ENCODE measurements around the gene SPP1.

Gene SPP1

GRCh38 chr4:87956501-87956900 lies 19.0 kb upstream of the SPP1 start:
- no peak for DNase-seq (ENCODE audit: low read depth)

- no peak for DNase-seq (ENCODE audit: low read depth)
These were observed 18.5 kb upstream of the SPP1 start for GRCh38 chr4:87957061-87957460.

- DNase-seq (ENCODE audit: low read depth): no peak
These were observed 13.5 kb upstream of the SPP1 start for GRCh38 chr4:87961993-87962392.

GRCh38 chr4:87962398-87963146 lies 12.9 kb upstream of the SPP1 start:
- no peak for DNase-seq (ENCODE audit: low read depth)

GRCh38 chr4:87965501-87965975 lies 10.0 kb upstream of the SPP1 start:
- DNase-seq (ENCODE audit: low read depth): no peak

- DNase-seq (ENCODE audit: low read depth): no peak
These were observed 9.4 kb upstream of the SPP1 start for GRCh38 chr4:87966095-87966496.

- DNase-seq (ENCODE audit: low read depth): no peak
These were observed 8.3 kb upstream of the SPP1 start for GRCh38 chr4:87967193-87967592.

GRCh38 chr4:87970121-87970520 lies 5.4 kb upstream of the SPP1 start:
- no peak for DNase-seq (ENCODE audit: low read depth)

GRCh38 chr4:87971866-87972265 lies 3.6 kb upstream of the SPP1 start:
- DNase-seq (ENCODE audit: low read depth): no peak

GRCh38 chr4:87973283-87974169 lies 2.0 kb upstream of the SPP1 start:
- DNase-seq (ENCODE audit: low read depth): no peak

GRCh38 chr4:87974856-87975462 lies 555 bp upstream of the SPP1 start:
- no peak for DNase-seq (ENCODE audit: low read depth)

- DNase-seq (ENCODE audit: low read depth): no peak
These were observed 2.2 kb downstream of the SPP1 start for GRCh38 chr4:87977521-87978278.

GRCh38 chr4:87978681-87979080 lies 3.2 kb downstream of the SPP1 start:
- DNase-seq (ENCODE audit: low read depth): no peak

GRCh38 chr4:87979810-87980209 lies 4.3 kb downstream of the SPP1 start:
- no peak for DNase-seq (ENCODE audit: low read depth)

GRCh38 chr4:87981486-87981885 lies 6.0 kb downstream of the SPP1 start:
- no peak for DNase-seq (ENCODE audit: low read depth)

- DNase-seq (ENCODE audit: low read depth): no peak
These were observed 6.5 kb downstream of the SPP1 start for GRCh38 chr4:87982036-87982435.

GRCh38 chr4:87982446-87983010 lies 7.0 kb downstream of the SPP1 start:
- no peak for DNase-seq (ENCODE audit: low read depth)

- no peak for DNase-seq (ENCODE audit: low read depth)
These were observed 8.5 kb downstream of the SPP1 start for GRCh38 chr4:87983996-87984395.

- no peak for DNase-seq (ENCODE audit: low read depth)
These were observed 9.8 kb downstream of the SPP1 start for GRCh38 chr4:87985097-87985886.

GRCh38 chr4:87985887-87986200 lies 10.3 kb downstream of the SPP1 start:
- DNase-seq (ENCODE audit: low read depth): no peak

GRCh38 chr4:87986508-87986907 lies 11.0 kb downstream of the SPP1 start:
- DNase-seq (ENCODE audit: low read depth): no peak

All from non-pigmented ciliary epithelial cell (primary cell).